ENCODE data around the gene KAT8. TPM values are rescaled to one million over a fixed set of nuclear protein-coding genes. Genes with fewer than 3 reads are reported as not detected.
"Not testable (repeated sequence)": the region's sequence is repeated elsewhere in the genome, so short reads cannot be mapped to it uniquely, and the experiment has no call there.

Gene KAT8
- total RNA-seq, 2 donors from 2014 or later = 58.0 to 64.3 TPM

GRCh38 chr16:31133046-31133501 is 15.6 kb downstream of the KAT8 start:
- no peak for DNase-seq (ENCODE audit: low spot score)
- no peak for TF ChIP-seq CTCF (IDR thresholded peaks at IDR 0.05)
- Histone ChIP-seq H3K4me3 (no peak overlapping the region), H3K9me3 (no peaks in the 10 kb centered on the region), H3K36me3 (peaks cover 45% of the 10 kb centered on the region), H3K27me3 (no peaks in the 10 kb centered on the region), H3K4me1 (peaks cover 0 to 39% of the 10 kb centered on the region in 2 donors), H3K27ac (no peak overlapping the region)

GRCh38 chr16:31134091-31134571 is 16.7 kb downstream of the KAT8 start:
- Histone ChIP-seq H3K27me3 (no peaks in the 10 kb centered on the region), H3K36me3 (peaks cover 34% of the 10 kb centered on the region), H3K9me3 (no peaks in the 10 kb centered on the region), H3K4me3 (no peak overlapping the region), H3K4me1 (peaks cover 0 to 42% of the 10 kb centered on the region in 2 donors), H3K27ac (no peak overlapping the region)
- no peak for TF ChIP-seq CTCF (IDR thresholded peaks at IDR 0.05)
- DNase-seq (ENCODE audit: low spot score) = no peak

GRCh38 chr16:31134625-31135534 is 17.4 kb downstream of the KAT8 start:
- DNase-seq (ENCODE audit: low spot score) = no peak
- no peak overlapping the region for H3K27ac ChIP-seq
- H3K4me1 ChIP-seq = peaks cover 0 to 35% of the 10 kb centered on the region in 2 donors
- no peak overlapping the region for H3K4me3 ChIP-seq
- H3K27me3 ChIP-seq = no peaks in the 10 kb centered on the region
- H3K9me3 ChIP-seq = no peaks in the 10 kb centered on the region
- TF ChIP-seq CTCF (IDR thresholded peaks at IDR 0.05) = no peak
- peaks cover 27% of the 10 kb centered on the region for H3K36me3 ChIP-seq

- TF ChIP-seq CTCF (IDR thresholded peaks at IDR 0.05) = no peak
- Histone ChIP-seq H3K27me3 (no peaks in the 10 kb centered on the region), H3K4me1 (peaks cover 0 to 29% of the 10 kb centered on the region in 2 donors), H3K27ac (no peak within 1 kb of the TSS), H3K9me3 (no peaks in the 10 kb centered on the region), H3K36me3 (peaks cover 19% of the 10 kb centered on the region), H3K4me3 (no peak within 1 kb of the TSS)
- no peak for DNase-seq (ENCODE audit: low spot score)
Observed at GRCh38 chr16:31135535-31136286, 18.2 kb downstream of the KAT8 start, which contains the start of gene PRSS8. TSS of gene PRSS8 (minus strand) at chr16:31135727. CDS start at chr16:31135498, 229 bp downstream.

- no peak overlapping the region for H3K4me3 ChIP-seq
- peaks cover 0 to 34% of the 10 kb centered on the region in 2 donors for H3K4me1 ChIP-seq
- H3K27ac ChIP-seq = no peak overlapping the region
- H3K36me3 ChIP-seq = peaks cover 13% of the 10 kb centered on the region
- TF ChIP-seq CTCF (IDR thresholded peaks at IDR 0.05) = no peak
- no peaks in the 10 kb centered on the region for H3K9me3 ChIP-seq
- no peak for DNase-seq (ENCODE audit: low spot score)
- H3K27me3 ChIP-seq = no peaks in the 10 kb centered on the region
Observed at GRCh38 chr16:31136287-31136662, 18.8 kb downstream of the KAT8 start.

- H3K27ac ChIP-seq; H3K4me3 ChIP-seq; H3K9me3 ChIP-seq; H3K36me3 ChIP-seq; H3K27me3 ChIP-seq; DNase-seq (ENCODE audit: low spot score): not testable (repeated sequence)
- peaks cover 0 to 41% of the 10 kb centered on the region in 2 donors for H3K4me1 ChIP-seq
Observed at GRCh38 chr16:31136822-31137499, 19.5 kb downstream of the KAT8 start.
